SH-SY5Y (cell line): ENCODE data around the gene UVSSA.

Source experiments
- GATA2 ChIP-seq: IDR thresholded peaks from 2 replicates; pipeline ENCODE4 v1.6.1; 2011; ENCODE audit warnings: mild to moderate bottlenecking, low read depth, low read length
- GATA3 ChIP-seq: IDR thresholded peaks from 2 replicates; pipeline ENCODE4 v1.6.1; 2011; ENCODE audit warnings: low read depth, mild to moderate bottlenecking, low read length, moderate library complexity

- TF ChIP-seq GATA3 = no peak
- TF ChIP-seq GATA2 = no peak
Measured at GRCh38 chr4:1377606-1378261, 30.7 kb downstream of the UVSSA start.
